PFSK-1 (cell line): ENCODE data around the gene RBM6.

ENCODE experiments used
- FOXP2 ChIP-seq: optimal IDR thresholded peaks from 2 replicates; pipeline ENCODE3; 2011; ENCODE audit warnings: borderline replicate concordance, control low read depth, inconsistent platforms; ENCODE audit not compliant: insufficient read depth; ENCODE audit errors: extremely low read length, extremely low read depth
- POLR2AphosphoS5 ChIP-seq: IDR thresholded peaks from 2 replicates; pipeline ENCODE4 v1.6.1; 2012; ENCODE audit warnings: low read depth, mild to moderate bottlenecking, control low read depth, low read length, moderate library complexity
- REST ChIP-seq, 2 experiments: IDR thresholded peaks; 2 replicates each; pipeline versions ENCODE4 v1.6.1 to v1.8.0; 2011 to 2012; ENCODE audit warnings: low read depth in 2 of 2, low read length in 2 of 2, control low read depth in 1 of 2, inconsistent platforms in 1 of 2, mild to moderate bottlenecking in 1 of 2, moderate library complexity in 1 of 2; ENCODE audit not compliant: insufficient read depth in 1 of 2
- SIN3A ChIP-seq: IDR thresholded peaks from 2 replicates; pipeline ENCODE4 v1.6.1; 2012; ENCODE audit warnings: mild to moderate bottlenecking, low read length, moderate library complexity, borderline replicate concordance; ENCODE audit not compliant: insufficient read depth

DNA sequence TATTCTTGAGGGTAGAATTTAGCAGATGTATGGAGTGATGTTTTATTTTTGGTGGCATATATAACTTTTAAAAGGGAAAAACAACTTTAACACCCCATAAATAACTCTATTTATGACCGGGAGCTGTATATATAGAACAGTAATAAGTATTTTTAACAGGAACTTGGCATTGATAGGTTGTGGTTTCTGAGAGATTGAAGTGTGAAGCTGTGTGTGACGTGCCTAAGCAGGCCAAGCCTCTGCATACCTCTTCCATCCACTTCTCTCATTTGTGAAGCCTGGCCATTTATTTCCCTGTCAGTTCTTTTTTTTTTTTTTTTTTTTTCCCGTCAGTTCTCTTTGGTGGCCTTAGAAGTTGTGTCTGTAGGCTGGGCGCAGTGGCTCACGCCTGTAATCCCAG, 171.8 kb downstream of the RBM6 start:
- TF ChIP-seq POLR2AphosphoS5 (no peak), SIN3A (no peak), REST (IDR thresholded peaks at IDR 0.05; ENCODE audit: insufficient read depth in 1 of 2, low read depth in 2 of 2, low read length in 2 of 2) (no peak), FOXP2 (no peak)
